HUES64 (cell line): Measurements from ENCODE around the gene CPE.

ENCODE experiments used
- H3K27ac ChIP-seq: 2 replicates; pipeline ENCODE4 v1.7.0; 2013; ENCODE audit warnings: low read depth, low read length, inconsistent platforms
- H3K27me3 ChIP-seq: 2 replicates; pipeline ENCODE4 v1.6.1; 2013; ENCODE audit warnings: mild to moderate bottlenecking, low read length; ENCODE audit not compliant: insufficient read depth
- H3K36me3 ChIP-seq: 2 replicates; pipeline ENCODE4 v1.6.1; 2013; ENCODE audit warnings: mild to moderate bottlenecking, low read length; ENCODE audit not compliant: insufficient read depth
- H3K4me1 ChIP-seq: 2 replicates; pipeline ENCODE4 v1.6.1; 2013; ENCODE audit warnings: mild to moderate bottlenecking, low read length, moderate library complexity; ENCODE audit not compliant: insufficient read depth
- H3K4me3 ChIP-seq: 2 replicates; pipeline ENCODE4 v1.5.1; 2013; ENCODE audit warnings: mild to moderate bottlenecking, low read length, moderate library complexity
- H3K9ac ChIP-seq: 2 replicates; pipeline ENCODE4 v1.6.1; 2013; ENCODE audit warnings: mild to moderate bottlenecking, low read depth, low read length
- H3K9me3 ChIP-seq: 2 replicates; pipeline ENCODE4 v1.6.1; 2013; ENCODE audit warnings: low read depth, low read length; ENCODE audit not compliant: insufficient read depth
- WGBS: fragments of 150-250, 120-280 bp; methylation state at CpG from one replicate; pipeline ENCODE4 v1.1.7; 2013; ENCODE audit warnings: missing lambda C conversion rate; 5-methylcytosine and 5-hydroxymethylcytosine counted together

The CPE gene

GRCh38 chr4:165532976-165533375 is 154.2 kb downstream of the CPE start:
- Histone ChIP-seq H3K4me1 (no peaks in the 10 kb centered on the region), H3K27ac (no peak overlapping the region)
- WGBS = 97% methylated on average over 3 of the region's 4 CpGs

GRCh38 chr4:165537028-165537648 is 158.3 kb downstream of the CPE start:
- no peak overlapping the region for H3K4me3 ChIP-seq
- 65% methylated on average over 6 of the region's 6 CpGs for WGBS
- H3K36me3 ChIP-seq = no peaks in the 10 kb centered on the region
- no peak overlapping the region for H3K27ac ChIP-seq
- no peaks in the 10 kb centered on the region for H3K9me3 ChIP-seq
- H3K27me3 ChIP-seq = no peaks in the 10 kb centered on the region
- H3K9ac ChIP-seq = no peak overlapping the region
- H3K4me1 ChIP-seq = no peaks in the 10 kb centered on the region

More at GRCh38 chr4:165532976-165533375, 154.2 kb downstream of the CPE start:
- Histone ChIP-seq H3K9me3 (no peaks in the 10 kb centered on the region), H3K27me3 (no peaks in the 10 kb centered on the region), H3K4me3 (no peak overlapping the region), H3K9ac (no peak overlapping the region), H3K36me3 (no peaks in the 10 kb centered on the region)

GRCh38 chr4:165539801-165540200 is 161.0 kb downstream of the CPE start:
- no peak overlapping the region for H3K4me3 ChIP-seq
- H3K9ac ChIP-seq = no peak overlapping the region
- H3K27me3 ChIP-seq = no peaks in the 10 kb centered on the region
- no peak overlapping the region for H3K27ac ChIP-seq
- no peaks in the 10 kb centered on the region for H3K36me3 ChIP-seq
- WGBS = 96% methylated on average over 3 of the region's 3 CpGs
- no peaks in the 10 kb centered on the region for H3K9me3 ChIP-seq
- H3K4me1 ChIP-seq = no peaks in the 10 kb centered on the region

GRCh38 chr4:165540206-165540830 is 161.5 kb downstream of the CPE start:
- H3K9me3 ChIP-seq = no peaks in the 10 kb centered on the region
- H3K9ac ChIP-seq = no peak overlapping the region
- no peaks in the 10 kb centered on the region for H3K36me3 ChIP-seq
- H3K4me1 ChIP-seq = no peaks in the 10 kb centered on the region
- H3K27ac ChIP-seq = no peak overlapping the region
- H3K4me3 ChIP-seq = no peak overlapping the region
- 90% methylated on average over 9 of the region's 9 CpGs for WGBS
- H3K27me3 ChIP-seq = no peaks in the 10 kb centered on the region

- Histone ChIP-seq H3K27me3 (no peaks in the 10 kb centered on the region), H3K9me3 (no peaks in the 10 kb centered on the region), H3K4me3 (no peak overlapping the region), H3K27ac (no peak overlapping the region), H3K9ac (no peak overlapping the region), H3K4me1 (no peaks in the 10 kb centered on the region), H3K36me3 (no peaks in the 10 kb centered on the region)
- 95% methylated on average over 10 of the region's 10 CpGs for WGBS
Observed at GRCh38 chr4:165541851-165542459, 163.1 kb downstream of the CPE start.

- WGBS = 98% methylated on average over 1 of the region's 2 CpGs
- no peak overlapping the region for H3K9ac ChIP-seq
Observed at GRCh38 chr4:165542476-165542875, 163.7 kb downstream of the CPE start.

More at GRCh38 chr4:165542476-165542875, 163.7 kb downstream of the CPE start:
- H3K27me3 ChIP-seq = no peaks in the 10 kb centered on the region
- H3K4me1 ChIP-seq = no peaks in the 10 kb centered on the region
- no peaks in the 10 kb centered on the region for H3K36me3 ChIP-seq
- no peak overlapping the region for H3K27ac ChIP-seq
- H3K4me3 ChIP-seq = no peak overlapping the region
- no peaks in the 10 kb centered on the region for H3K9me3 ChIP-seq
